Stimulated activated CD4-positive, alpha-beta T cell treated with anti-CD3 and anti-CD28 coated beads, Interleukin-4, amount 100 ng/mL, for 48 hours (primary cell): ENCODE results near the gene CUEDC1.
"Not testable (repeated sequence)": the region's sequence is repeated elsewhere in the genome, so short reads cannot be mapped to it uniquely, and the experiment has no call there.

Experiments used
- DNase-seq, 2 donors: peaks; one replicate each; pipeline ENCODE4 v3.0.0-alpha.2; 2020; ENCODE audit warnings: low read depth in 2 of 2

The CUEDC1 gene

DNA sequence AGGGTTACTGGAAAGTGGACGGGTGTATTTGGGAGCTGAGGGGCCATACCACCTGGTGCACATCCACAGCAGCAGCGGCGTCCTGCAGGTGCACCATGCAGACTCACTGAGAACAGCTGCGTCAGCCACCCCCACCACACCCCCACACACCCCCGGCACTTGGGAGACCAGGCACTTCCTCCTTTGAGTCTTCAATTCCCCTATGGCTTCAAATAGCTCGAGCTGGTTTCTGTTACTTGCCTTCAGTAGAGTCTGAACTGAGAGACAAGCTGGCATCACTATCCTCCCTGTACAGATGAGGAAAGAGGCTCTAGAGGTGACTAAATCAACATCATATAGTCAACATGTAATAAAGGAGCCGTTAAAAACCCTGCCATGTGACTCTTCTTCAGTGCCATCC is 15.4 kb downstream of the CUEDC1 start:
- DNase-seq = no peak

DNA sequence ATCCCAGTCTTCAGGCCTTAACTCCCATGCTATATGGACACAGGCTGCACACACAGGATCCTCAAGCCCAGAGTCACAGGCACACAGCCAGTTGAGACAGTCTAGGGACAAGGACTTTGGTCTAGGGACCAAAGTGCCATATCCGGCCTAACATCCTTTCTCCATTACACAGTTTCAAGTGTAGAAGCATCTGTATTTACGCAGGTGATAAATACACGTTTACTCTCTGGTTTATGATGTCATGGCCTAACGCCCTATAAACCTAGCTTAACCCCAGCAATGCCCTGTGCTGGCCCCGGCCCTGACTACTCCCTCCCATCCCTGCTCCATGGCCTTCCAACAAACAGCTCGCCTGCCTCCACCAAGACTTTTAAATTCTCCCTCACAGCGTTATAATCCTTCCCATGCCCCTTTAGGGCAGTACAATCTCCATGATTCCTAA is 17.1 kb downstream of the CUEDC1 start:
- DNase-seq = no peak

DNA sequence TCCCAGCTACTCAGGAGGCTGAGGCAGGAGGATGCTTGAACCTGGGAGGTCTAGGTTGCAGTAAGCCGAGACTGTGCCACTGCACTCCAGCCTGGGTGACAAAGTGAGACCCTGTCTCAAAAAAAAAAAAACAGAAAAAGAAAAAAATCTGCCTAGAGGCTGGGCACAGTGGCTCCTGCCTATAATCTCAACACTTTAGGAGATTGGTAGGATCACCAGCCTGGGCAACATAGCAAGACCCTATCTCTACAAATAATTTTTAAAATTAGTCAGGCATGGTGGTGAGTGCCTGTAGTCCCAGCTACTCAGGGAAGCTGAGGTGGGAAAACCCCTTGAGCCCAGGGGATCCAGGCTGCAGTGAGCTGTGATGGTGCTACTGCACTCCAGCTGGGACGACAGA is 17.7 kb downstream of the CUEDC1 start:
- DNase-seq = no peak

DNA sequence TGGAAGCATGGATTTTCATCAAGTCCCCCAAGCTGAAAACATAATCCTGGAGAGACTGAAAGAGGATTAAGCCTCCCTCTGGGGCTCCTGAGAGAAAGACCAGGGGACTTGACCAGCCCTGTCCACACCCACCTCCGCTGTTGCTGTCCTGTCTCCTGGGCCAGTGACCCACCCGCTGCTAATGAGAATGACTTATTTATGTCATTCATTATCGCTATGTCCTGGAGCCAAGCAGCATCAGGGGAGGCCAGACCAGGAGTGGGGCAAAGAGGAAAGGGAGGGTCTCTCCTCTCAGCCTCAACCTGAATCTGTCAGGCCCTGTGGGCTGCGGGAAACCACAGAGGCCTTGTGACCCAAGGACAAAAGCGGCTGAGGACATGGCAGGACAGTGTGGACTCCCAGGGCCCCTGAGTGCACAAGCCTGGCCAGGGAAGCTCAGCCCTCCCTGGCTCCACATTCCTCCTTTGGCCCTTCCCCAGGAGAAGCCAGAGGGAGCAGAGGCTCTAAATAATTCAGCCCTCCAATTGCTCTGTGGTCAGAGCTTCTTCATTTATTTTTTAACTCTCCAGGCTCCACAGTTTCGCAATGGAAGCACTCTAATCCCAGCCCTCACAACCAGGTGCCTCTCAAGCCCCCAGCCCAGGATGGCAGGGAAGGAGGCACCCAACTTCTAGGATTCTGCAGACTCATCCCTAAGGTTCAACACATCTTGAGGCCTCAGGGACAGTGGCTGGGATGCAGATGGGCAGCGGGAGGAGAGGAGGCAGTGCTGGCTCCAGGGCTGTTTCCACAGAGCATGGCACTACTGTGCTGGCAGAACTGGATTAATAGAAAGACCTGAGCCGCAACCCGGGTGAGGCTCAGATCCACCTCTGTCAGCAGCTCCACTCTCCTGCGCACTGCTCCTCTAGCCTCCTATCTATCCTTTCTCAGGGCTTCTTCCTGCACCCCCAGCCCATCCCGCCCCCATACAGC is 19.1 kb downstream of the CUEDC1 start:
- DNase-seq = no peak

DNA sequence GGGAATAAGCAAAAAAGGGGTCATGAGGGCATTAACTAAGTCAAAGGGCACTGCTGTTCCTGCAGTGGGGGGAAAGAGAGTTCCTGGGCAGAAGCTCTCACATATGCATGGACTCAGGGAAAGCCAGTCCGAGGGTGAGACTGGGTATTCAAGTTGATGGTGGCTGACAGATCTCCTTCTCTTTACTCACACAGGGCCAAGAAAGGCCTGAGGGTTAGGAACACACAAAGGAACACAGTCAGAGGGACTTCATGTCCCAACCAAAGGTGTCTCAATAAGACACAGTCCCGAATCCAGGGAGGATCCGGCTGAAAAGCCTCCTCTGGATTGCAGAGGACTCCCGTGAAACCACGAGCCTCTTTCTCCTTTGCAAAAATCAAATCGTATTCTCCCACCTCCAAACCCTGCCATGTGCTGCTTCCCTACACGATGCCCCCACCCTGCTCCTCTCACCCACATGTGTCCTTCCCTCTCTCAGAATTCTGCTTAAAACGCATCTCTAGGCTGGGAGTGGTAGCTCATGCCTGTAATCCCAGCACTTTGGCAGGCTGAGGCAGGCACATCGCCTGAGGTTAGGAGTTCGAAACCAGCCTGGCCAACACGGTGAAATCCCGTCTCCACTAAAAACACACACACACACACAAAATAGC is 23.6 kb downstream of the CUEDC1 start:
- no peak for DNase-seq

DNA sequence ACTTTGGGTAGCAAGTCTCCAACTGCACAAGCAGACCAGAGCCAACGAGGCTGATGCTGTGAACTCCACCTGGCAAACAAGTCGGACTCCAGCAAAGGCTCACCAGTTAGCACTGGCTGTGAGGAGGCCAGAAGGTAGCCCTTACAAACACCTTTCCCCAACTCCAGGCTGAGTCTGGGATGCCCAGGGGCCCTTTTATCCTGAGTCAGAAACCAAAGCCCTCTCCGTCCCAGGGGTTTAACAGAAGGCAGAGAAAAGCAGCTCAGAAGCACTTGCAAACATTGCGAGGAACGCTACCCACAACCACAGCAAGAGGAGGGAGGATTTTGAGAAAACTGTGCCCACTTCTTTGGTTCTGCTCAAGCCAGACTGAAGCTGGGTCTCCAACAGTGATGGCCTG is 25.0 kb downstream of the CUEDC1 start:
- DNase-seq = no peak

DNA sequence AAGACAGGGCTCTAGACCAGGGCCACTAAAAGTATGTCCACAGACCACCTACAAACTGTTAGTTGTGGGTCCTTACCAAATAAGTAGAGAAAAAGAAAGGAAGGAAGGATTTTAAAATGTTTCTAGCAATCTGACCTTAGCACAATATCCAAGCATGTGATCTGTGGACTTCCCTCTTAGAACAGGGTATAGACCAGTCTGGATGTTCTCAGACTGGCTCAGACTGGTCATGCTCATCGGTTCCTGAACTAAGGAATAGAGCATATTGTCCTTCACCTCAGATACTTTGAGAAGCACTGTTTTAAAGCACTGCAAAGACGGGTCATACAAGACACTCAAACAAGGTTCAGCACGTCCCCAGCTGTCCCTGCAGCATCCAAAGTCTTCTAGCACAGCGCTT is 25.8 kb downstream of the CUEDC1 start:
- no peak for DNase-seq

DNA sequence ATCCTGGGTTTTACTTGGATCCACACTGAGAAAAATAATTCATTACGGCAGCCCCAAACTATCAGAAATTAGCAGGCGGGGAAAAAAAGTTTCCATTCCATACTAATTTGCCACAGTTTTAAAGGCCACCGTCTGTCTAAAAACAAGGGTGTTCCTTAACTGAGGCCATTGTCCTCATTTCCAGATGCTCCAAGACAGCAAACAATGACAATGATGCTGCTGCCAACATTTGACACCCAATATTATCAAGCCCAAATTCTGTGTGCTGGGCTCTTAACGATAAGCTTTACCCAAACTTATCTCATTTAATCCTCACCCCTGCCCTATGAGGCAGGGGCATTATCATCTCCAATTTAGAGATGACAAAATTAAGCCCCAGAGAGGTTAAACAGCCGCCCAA is 26.3 kb downstream of the CUEDC1 start:
- DNase-seq = no peak

DNA sequence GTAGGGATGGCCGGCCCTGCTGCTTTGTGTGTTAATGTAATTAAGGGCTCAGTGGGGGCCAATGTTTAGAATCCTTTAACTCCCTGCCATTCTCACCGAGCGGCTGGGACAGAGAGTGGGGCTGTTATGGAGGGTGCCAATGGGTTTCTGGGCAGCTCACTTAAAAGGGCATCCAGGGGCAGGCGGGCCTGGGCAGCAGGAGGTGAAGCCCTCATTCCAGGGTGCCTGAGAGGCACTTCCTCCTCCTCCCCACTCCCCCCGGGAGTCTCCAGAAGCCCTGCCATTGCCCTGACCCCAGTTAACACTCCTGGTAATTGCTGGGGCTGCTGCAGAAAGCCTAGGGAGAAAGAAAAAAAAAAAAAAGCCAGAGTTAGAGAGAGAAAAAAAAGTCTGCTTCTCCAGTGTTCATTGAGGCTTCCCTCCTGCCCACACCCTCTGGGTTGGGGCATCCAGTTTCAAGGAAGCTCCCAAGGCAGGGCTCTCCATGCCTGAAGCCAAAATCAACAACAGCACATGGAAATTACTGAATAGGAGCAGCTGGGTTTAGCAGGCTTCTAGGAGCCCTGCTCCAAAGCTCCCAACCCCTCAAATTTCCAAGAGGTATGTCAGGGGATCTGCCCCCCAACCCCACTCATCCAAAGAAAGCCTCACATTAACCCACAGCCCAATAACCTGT is 28.0 kb downstream of the CUEDC1 start:
- DNase-seq = no peak

DNA sequence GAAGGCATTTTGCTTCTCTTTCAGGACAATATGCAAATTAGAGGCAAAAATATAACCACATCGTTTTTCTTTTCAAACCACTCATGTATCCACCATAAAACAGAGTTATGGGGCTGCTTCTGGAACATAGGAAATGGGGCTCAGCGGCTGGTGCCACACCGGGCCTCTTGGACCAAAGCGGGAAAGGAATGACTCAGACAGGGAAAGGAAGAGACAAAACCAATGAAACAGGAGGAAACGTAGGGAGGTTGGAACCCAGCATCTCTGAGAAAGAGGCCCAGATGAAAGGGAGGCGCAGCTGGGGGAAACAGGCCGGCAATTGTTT is 28.5 kb downstream of the CUEDC1 start:
- no peak for DNase-seq

DNA sequence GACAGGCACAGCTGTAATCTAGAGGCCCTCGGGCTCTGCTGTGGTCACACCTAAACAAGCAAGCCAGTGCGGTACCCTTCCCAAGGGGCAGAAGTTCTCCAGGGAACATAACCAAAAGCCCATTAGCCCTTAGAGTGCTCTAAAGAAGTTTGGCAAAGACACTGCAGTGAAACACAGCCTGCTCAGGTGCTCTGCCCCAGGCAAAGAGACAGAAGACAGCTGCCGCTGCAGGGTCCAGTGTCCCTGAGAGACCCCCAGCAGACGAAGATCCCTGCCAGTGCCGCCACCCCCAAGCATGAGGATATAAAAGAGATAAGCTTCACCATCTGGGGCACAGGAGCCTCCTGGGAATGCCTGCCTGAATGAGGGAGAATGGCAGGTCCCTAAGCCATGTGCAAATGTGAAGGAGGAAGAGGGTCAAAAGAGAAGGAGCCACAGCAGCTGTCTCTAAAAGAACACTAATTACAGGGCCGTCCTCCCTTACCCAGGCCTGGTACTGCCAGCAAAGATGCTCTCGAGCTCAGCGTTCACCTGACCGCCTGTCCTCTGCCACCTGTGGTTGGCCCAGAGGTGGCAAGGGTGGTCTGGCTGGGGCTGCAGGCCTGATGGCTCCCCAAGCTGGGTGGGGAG is 29.7 kb downstream of the CUEDC1 start:
- no peak for DNase-seq

DNA sequence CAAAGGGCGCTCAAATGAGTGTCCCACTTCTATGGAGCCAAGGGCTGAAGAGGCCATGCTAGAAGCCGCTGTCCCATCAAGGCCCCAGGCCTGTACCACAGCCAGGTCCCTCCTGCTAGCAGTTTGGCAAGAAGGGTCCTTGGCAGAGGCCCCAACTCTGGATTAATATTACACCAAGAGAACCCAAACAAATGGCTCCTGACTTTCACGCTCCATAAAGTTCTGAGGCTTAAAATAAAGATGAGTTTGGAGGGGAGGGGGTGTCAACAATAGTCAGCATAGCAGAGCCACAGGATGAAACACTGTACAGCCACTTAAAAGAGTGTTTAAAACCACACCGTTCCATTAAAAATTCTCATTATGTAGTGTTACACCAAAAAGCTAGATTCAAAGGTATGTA is 30.5 kb downstream of the CUEDC1 start:
- no peak for DNase-seq

DNA sequence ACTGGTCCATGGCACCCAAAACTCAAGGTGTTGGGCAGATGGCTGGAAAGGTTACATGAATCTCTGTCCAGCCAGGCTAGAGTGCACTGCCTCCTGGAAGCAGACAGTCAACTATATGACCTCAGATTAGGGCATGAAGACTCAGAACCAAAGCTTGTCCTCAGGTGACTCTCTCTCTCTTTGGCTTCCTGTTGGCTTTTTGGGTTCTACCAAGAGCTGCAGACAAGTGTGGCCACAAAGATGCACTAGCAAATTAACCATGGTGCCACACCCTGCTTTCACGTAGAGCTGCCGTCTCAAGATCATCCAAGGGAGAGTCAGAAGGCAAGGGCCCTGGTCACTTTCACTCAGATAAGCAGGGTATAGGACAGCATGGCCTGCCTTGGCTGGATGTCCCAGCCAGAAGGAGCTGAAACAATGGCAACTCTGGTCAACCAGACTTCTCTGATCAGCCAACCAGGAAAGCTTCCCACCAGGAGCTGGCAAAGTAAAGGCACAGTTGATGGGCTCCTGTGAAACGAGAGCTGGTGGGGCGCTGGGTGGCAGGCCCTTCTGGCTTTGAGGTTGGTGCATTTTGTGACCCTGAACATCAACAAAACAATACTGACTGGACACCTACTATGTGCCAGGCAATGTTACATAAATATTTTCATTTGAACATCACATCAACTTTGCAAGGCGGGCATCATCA is 31.9 kb downstream of the CUEDC1 start:
- no peak for DNase-seq

DNA sequence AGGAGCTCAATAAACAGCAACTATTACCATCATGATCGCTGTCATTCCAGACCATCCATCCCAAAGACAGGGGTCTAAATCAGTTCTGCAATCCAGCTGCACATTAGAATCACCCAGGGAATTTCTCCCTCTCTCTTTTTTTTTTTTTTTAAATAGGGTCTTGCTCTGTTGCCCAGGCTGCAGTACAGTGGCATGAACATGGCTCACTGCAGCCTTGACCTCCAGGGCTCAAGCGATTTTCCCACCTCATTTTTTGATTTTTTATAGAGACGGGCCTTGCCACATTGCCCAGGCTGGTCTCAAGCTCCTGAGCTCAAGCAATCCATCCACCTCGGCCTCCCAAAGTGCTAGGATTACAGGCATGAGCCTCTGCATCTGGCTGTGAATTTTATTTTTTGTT is 32.5 kb downstream of the CUEDC1 start:
- not testable (repeated sequence) for DNase-seq

DNA sequence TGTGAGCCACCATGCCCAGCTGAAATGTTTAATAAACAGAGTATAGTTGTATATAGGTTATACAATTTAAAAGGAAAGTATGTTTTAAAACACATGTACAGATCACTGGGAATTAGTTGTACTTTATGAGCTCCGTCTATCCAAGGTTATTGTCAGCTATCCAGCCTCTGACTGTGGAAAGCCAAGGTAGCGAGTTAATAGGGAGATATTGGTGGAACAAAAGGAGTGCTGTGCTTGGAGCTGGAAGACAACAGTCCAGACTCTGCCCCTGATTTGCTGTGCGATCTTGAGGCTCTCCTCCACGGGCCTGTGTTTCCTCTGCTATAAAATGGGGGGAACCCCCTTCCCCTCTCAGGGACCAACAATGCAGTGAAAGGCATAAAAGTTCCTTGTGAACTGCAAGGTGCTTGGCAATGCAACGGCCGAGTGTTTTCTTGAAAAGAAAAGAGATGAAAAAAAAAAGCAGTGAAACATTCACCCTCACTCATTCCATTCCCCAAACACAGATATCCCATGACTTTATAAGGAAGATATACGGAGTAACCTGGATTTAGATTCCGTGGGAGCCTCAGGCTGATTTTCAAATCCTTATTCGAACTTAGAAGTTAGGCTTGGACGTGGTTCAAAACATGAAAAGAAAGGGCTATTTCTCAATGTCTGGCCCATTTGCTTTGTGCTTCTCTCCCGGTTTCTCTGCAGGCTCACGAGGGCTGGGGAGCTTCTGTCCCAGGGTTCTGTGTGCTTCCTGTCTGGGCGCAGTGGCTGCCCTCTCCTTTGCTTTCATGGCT is 34.1 kb downstream of the CUEDC1 start:
- no peak for DNase-seq

DNA sequence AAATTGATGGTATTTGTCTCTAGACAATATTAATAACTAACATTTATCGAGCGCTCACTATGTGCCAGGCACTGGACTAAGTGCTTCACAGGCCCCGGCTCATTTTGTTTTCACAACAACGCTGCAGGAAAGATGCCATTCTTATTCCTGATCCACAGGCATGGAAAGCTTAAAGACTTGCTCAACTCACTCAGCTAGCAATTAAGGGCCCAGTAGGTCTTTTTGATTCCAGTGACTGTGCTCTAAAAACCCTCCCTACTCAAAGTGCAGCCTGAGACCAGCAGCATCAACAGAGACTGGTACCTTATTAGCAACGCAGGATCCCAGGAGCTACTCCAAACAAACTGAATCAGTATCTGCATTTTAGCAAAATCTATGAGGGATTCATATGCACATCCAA is 35.3 kb downstream of the CUEDC1 start:
- DNase-seq = no peak

DNA sequence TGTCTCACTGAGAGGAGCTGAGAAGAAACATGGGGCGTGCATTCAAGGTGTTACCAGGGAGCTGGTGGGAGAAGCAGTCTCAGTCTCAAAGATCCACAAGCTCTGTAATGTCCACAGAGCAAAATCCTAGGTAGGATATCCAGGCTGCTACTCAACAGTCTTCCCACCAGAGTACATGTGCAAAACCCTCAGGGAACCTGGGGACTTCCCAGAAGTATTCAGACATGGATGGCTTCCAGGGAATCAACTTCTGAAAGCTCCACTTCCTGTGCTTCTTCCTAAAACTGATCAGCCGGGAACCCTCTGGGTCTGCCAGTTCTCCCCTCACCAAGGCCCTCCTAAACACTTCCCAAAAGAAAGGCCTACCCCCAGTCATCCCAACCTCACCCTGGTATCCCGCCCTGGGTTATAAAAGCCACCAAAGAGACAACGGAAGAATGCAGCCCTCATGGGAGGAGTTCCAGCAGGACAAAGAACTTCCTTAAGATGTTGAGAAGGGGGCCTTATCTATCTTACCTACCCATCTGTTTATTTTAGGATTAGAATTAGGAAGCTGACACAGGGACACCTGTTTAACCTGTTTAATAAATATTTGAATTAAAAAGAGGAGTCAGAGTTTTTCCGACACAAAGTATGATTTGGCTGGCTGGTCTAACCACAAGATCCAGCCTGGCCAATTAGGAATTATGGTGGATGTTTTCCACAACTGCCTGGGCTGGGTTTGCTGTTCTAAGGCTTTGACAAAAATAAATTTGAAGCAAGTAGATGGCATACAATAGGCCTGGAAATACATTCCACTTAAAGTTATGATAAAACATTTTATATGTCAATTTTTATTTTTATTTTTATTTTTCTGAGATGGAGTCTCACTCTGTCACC is 37.0 kb downstream of the CUEDC1 start:
- DNase-seq = no peak

DNA sequence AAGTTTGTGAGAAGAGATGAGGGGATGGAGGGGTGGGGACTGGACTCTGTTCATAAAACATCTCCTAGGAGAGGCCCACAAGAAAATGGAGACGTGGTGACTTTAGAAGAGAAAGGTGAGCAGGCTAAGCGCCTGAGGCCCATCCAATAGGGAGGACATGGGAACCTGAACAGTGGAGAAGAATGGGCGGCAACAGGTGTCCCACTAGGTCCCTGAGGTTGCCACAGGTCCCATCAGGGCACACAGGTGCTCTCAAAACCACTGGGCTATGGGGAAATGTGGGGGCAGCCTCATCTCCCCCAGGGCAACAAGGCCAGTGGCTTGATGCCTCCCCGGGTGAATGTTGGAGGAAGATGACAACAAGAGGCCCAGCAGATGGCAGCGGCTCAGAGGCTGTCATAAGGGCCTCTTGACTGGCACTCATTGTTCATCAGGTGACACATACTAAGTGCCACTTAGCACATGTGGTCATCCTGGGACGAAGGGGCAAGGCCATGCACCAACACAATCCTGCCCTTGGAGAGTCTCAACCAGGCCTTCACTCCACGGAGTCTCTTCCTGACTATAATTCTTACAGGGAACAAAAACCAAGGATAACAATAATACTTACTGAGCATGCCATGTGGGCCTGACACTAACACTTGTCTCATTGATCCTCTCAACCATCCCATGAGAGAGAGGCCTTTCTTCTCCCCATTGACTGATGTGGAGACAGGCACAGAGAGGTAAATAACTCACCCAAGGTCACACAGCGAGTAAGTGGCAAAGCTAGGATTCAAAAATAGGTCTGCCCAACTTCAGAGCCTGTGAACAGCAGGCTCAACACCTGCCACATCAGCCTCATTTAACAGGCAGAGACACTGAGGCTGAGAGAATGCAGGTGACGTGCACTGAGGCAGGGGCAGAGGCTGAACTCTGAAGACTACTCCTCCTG is 38.0 kb downstream of the CUEDC1 start:
- no peak for DNase-seq
